ES-I3 (cell line): ENCODE results near the gene SYT9.
"Not testable (repeated sequence)": the region's sequence is repeated elsewhere in the genome, so short reads cannot be mapped to it uniquely, and the experiment has no call there.

Experiments
- H3K36me3 ChIP-seq: 2 replicates; pipeline ENCODE4 v1.6.1; 2013; ENCODE audit warnings: mild to moderate bottlenecking, low read length, control low read depth, moderate library complexity; ENCODE audit not compliant: insufficient read depth
- H3K4me1 ChIP-seq: 2 replicates; pipeline ENCODE4 v1.6.1; 2013; ENCODE audit warnings: mild to moderate bottlenecking, control low read depth, low read length; ENCODE audit not compliant: insufficient read depth
- H3K9ac ChIP-seq: 2 replicates; pipeline ENCODE4 v1.6.1; 2013; ENCODE audit warnings: low read depth, mild to moderate bottlenecking, low read length, moderate library complexity
- H3K9me3 ChIP-seq: 2 replicates; pipeline ENCODE4 v1.6.1; 2013; ENCODE audit warnings: mild to moderate bottlenecking, low read length, moderate library complexity; ENCODE audit not compliant: control insufficient read depth, insufficient read depth

The SYT9 gene

GRCh38 chr11:7335442-7335841 is 83.7 kb downstream of the SYT9 start:
- not testable (repeated sequence) for H3K9ac ChIP-seq, H3K4me1 ChIP-seq, H3K36me3 ChIP-seq, H3K9me3 ChIP-seq

- no peaks in the 10 kb centered on the region for H3K4me1 ChIP-seq
- no peaks in the 10 kb centered on the region for H3K9me3 ChIP-seq
- no peaks in the 10 kb centered on the region for H3K36me3 ChIP-seq
- no peak overlapping the region for H3K9ac ChIP-seq
Observed at GRCh38 chr11:7341551-7341950, 89.8 kb downstream of the SYT9 start.

GRCh38 chr11:7347611-7348431 is 96.1 kb downstream of the SYT9 start:
- H3K4me1 ChIP-seq: peaks cover 13% of the 10 kb centered on the region; the same call in 1 of the 2 replicates
- no peaks in the 10 kb centered on the region for H3K36me3 ChIP-seq
- no peak overlapping the region for H3K9ac ChIP-seq
- H3K9me3 ChIP-seq: no peaks in the 10 kb centered on the region

GRCh38 chr11:7348432-7349304 is 97.0 kb downstream of the SYT9 start:
- no peaks in the 10 kb centered on the region for H3K9me3 ChIP-seq
- peaks cover 13% of the 10 kb centered on the region; the same call in 1 of the 2 replicates for H3K4me1 ChIP-seq
- H3K36me3 ChIP-seq: no peaks in the 10 kb centered on the region
- no peak overlapping the region for H3K9ac ChIP-seq

- Histone ChIP-seq H3K9ac (no peak overlapping the region), H3K36me3 (no peaks in the 10 kb centered on the region), H3K4me1 (peaks cover 13% of the 10 kb centered on the region; the same call in 1 of the 2 replicates), H3K9me3 (no peaks in the 10 kb centered on the region)
Observed at GRCh38 chr11:7351228-7351627, 99.5 kb downstream of the SYT9 start.

- H3K9me3 ChIP-seq: no peaks in the 10 kb centered on the region
- peaks cover 12% of the 10 kb centered on the region; the same call in 1 of the 2 replicates for H3K4me1 ChIP-seq
- no peak overlapping the region for H3K9ac ChIP-seq
- no peaks in the 10 kb centered on the region for H3K36me3 ChIP-seq
Observed at GRCh38 chr11:7353100-7353499, 101.4 kb downstream of the SYT9 start.

GRCh38 chr11:7364660-7365059 is 113.0 kb downstream of the SYT9 start:
- Histone ChIP-seq H3K4me1 (no peaks in the 10 kb centered on the region), H3K9me3 (no peaks in the 10 kb centered on the region), H3K9ac (no peak overlapping the region), H3K36me3 (no peaks in the 10 kb centered on the region)

- no peaks in the 10 kb centered on the region for H3K4me1 ChIP-seq
- no peaks in the 10 kb centered on the region for H3K36me3 ChIP-seq
- H3K9ac ChIP-seq: no peak overlapping the region
Observed at GRCh38 chr11:7367803-7368202, 116.1 kb downstream of the SYT9 start.

GRCh38 chr11:7376386-7376785 is 124.7 kb downstream of the SYT9 start:
- Histone ChIP-seq H3K4me1 (peaks cover 10% of the 10 kb centered on the region; the same call in 1 of the 2 replicates), H3K9ac (no peak overlapping the region), H3K9me3 (no peaks in the 10 kb centered on the region; the same call in 1 of the 2 replicates), H3K36me3 (no peaks in the 10 kb centered on the region)

More at GRCh38 chr11:7367803-7368202, 116.1 kb downstream of the SYT9 start:
- H3K9me3 ChIP-seq: no peaks in the 10 kb centered on the region; the same call in 1 of the 2 replicates

- no peak overlapping the region for H3K9ac ChIP-seq
- H3K36me3 ChIP-seq: no peaks in the 10 kb centered on the region
- H3K4me1 ChIP-seq: peaks cover 10% of the 10 kb centered on the region; the same call in 1 of the 2 replicates
- no peaks in the 10 kb centered on the region for H3K9me3 ChIP-seq
Observed at GRCh38 chr11:7381937-7382336, 130.2 kb downstream of the SYT9 start.

GRCh38 chr11:7383406-7383805 is 131.7 kb downstream of the SYT9 start:
- Histone ChIP-seq H3K36me3 (no peaks in the 10 kb centered on the region), H3K9ac (no peak overlapping the region), H3K4me1 (no peaks in the 10 kb centered on the region), H3K9me3 (no peaks in the 10 kb centered on the region)

- Histone ChIP-seq H3K4me1 (no peaks in the 10 kb centered on the region), H3K36me3 (no peaks in the 10 kb centered on the region), H3K9me3 (no peaks in the 10 kb centered on the region), H3K9ac (no peak overlapping the region)
Observed at GRCh38 chr11:7384691-7385090, 133.0 kb downstream of the SYT9 start.

GRCh38 chr11:7385532-7385931 is 133.8 kb downstream of the SYT9 start:
- Histone ChIP-seq H3K9ac (no peak overlapping the region), H3K4me1 (no peaks in the 10 kb centered on the region), H3K9me3 (no peaks in the 10 kb centered on the region), H3K36me3 (no peaks in the 10 kb centered on the region)

GRCh38 chr11:7413961-7414915 is 162.5 kb downstream of the SYT9 start:
- Histone ChIP-seq H3K36me3 (no peaks in the 10 kb centered on the region), H3K9ac (no peak overlapping the region), H3K4me1 (peaks cover 22% of the 10 kb centered on the region), H3K9me3 (peaks cover 3% of the 10 kb centered on the region; the same call in 1 of the 2 replicates)
